ACHN (cell line): Measurements from ENCODE around the gene ACTL8.
A peak's percentile ranks its signal among the peaks of the same experiment; 100 is the strongest.

Source experiments
- DNase-seq: peaks from one replicate; pipeline ENCODE4 v3.0.0-alpha.2; 2015
- in situ Hi-C: cut with HindIII; loops from 2 replicates; pipeline ENCODE4 v1.10.0; 2017; ENCODE audit warnings: low sequenced_read_pairs, low pct_ligation_motif_present, low pct_unique_long_range_greater_than_20kb

ACTL8 gene

DNA sequence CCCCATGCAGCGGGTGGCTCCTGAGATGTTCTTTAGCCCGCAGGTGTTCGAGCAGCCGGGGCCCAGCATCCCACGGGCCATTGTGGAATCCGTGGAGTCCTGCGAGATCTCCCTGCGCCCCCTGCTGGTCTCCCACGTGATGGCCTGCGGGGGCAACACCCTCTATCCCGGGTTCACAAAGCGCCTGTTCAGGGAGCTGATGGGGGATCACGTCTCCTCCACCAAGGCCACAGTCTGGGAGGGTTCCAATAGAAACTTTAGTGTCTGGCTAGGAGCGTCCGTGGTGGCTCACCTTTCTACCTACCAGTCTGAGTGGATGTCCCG lies 71.0 kb downstream of the ACTL8 start:
- DNase-seq: peak; percentile 27
- in situ Hi-C loops: no loop called here

- DNase-seq: no peak
- in situ Hi-C loops: no loop called here
These were observed 73.9 kb downstream of the ACTL8 start for GRCh38 chr1:17828991-17829390.

GRCh38 chr1:17829579-17829978 lies 74.4 kb downstream of the ACTL8 start:
- no peak for DNase-seq
- in situ Hi-C loops: no loop called here

GRCh38 chr1:17831597-17831996 lies 76.5 kb downstream of the ACTL8 start:
- in situ Hi-C loops: no loop called here
- peak; percentile 36 for DNase-seq

GRCh38 chr1:17833661-17834501 lies 78.7 kb downstream of the ACTL8 start:
- in situ Hi-C loops: no loop called here
- no peak for DNase-seq

DNA sequence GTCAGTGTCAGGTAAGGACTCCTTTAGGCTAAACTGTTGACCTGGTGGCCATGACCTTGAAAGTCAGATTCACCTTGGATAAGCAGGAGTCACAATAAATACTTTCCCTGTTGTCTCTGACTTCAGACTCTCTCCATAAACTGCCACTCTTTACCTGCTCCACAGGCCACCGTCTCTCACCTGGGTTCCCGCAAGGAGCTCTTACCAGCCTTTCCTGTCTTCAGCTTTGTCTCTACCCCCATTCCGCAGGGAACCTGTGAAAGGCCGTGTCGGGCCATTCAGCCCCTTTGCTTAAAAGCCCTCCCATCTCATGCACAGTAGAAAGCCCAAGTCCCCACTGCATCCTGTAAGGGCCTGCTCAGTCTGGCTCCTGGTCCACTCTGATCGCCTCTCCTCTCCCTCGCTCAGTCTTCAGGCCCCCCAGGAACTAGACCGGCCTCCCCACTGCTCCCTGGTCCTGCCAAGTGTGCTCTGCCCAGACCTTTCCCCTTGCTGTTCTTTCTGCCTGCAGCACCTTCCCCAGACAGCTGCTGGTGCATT lies 79.5 kb downstream of the ACTL8 start:
- in situ Hi-C loops: no loop called here
- DNase-seq: no peak

- in situ Hi-C loops: no loop called here
- no peak for DNase-seq
These were observed 82.3 kb downstream of the ACTL8 start for GRCh38 chr1:17837233-17838030.

DNA sequence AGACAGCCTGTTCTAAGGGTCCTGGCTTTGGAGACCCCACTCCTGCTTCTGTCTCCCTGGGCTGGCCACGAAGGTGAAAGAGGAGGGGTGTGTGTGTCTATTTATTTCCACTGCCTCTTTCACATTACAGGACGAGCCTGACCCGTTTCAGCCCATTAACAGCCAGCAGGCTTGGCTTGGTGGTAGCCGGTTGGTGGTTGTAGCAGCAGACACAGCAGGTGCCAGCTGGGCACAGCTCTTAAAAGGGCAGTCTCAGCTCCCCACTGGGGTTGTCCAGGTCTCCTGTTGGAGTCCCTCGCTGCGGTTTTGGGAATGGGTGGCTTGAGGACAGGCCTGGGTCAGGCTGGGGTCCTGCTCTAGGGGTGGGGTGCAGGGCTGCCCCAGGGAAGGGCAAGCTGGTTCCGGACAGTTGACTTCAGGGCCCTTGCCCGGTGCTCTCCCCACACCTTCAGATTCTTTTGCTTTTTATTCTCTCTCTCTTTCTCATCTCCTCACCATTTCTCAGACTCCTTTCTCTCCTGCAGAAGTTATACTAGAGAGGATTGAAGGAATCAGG lies 84.6 kb downstream of the ACTL8 start:
- in situ Hi-C loops: no loop called here
- no peak for DNase-seq

DNA sequence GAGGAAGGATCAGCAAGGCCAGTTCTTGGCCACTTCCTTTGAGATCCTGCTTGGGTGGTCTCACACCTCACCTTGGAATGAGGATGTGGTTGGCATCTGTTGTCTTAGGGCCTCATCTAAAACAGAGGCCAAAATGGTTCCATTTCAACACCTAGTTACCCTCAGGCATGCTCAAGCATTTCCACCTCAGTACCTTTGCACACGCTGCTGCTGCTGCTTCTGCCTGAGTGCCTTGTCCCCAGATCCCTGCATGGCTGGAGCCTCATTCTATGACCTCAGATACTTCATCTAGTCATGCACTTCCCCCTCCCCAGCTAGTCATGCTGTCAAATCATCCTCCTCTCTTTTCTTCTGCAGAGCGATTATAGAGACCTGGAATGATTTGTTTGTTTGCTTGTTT lies 86.8 kb downstream of the ACTL8 start:
- in situ Hi-C loops: no loop called here
- DNase-seq: no peak

GRCh38 chr1:17842686-17843085 lies 87.6 kb downstream of the ACTL8 start:
- no peak for DNase-seq
- in situ Hi-C loops: no loop called here

DNA sequence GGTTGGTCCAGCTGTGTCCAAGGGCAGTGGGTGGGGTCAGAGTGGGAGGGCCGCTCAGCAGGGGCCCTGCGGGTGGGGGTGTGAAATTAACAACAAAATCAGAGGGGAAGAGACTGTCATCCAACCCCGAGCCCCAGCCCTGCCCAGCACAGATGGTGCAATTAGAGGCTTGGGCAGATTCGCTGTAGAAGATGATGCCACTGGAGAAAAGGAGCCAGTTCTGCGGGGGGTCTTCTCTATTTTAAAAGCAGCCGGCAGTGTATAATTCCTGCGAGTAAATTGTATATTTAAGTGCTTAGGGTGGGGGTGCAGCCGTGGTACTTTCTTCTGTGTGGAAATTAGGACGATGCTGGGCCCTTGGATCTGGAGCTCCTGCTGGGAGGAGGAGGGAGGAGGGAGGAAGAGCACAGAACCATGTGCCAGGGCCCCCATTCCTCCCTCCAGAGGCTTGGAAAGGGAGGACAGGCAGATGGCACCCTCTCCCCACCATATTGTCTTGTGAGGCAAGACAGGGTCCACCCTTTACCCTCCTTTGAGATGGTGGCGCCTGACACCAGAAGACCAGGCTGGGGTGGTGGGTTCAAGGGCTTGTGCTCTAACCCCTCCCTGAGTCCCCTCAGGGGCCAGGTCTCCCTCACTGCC lies 89.2 kb downstream of the ACTL8 start:
- DNase-seq: no peak
- in situ Hi-C loops: no loop called here

DNA sequence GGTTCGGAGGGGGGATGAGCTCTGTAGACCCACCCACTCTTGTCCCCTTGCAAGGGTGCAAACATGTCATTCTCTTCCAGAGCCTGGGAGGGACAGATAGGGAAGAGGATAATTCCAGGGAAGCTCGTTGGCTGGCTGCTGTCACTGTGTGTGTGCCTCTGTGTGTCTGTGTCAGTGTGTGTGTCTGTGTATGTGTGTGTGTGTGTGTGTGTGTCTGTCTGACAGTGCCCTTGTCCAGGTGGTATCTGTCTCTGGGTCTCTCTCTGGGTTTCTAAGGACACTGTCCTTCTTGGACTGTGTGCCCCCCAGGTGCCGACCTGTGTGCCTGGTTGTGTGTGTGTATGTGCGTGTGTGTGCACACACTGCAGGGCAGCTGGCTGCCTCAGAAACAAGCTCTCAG lies 90.5 kb downstream of the ACTL8 start:
- DNase-seq: no peak
- in situ Hi-C loops: no loop called here

- in situ Hi-C loops: no loop called here
- DNase-seq: no peak
These were observed 91.2 kb downstream of the ACTL8 start for GRCh38 chr1:17846341-17846740.

- DNase-seq: no peak
- in situ Hi-C loops: no loop called here
These were observed 92.0 kb downstream of the ACTL8 start for GRCh38 chr1:17847111-17847510.

- in situ Hi-C loops: no loop called here
- DNase-seq: peak; percentile 23
These were observed 94.1 kb downstream of the ACTL8 start for GRCh38 chr1:17849216-17849615.

GRCh38 chr1:17851056-17851455 lies 95.9 kb downstream of the ACTL8 start:
- no peak for DNase-seq
- in situ Hi-C loops: no loop called here

GRCh38 chr1:17852383-17852782 lies 97.2 kb downstream of the ACTL8 start:
- no peak for DNase-seq
- in situ Hi-C loops: no loop called here

- no peak for DNase-seq
- in situ Hi-C loops: no loop called here
These were observed 98.3 kb downstream of the ACTL8 start for GRCh38 chr1:17853241-17853935.
